PFSK-1 (cell line): Measurements from ENCODE around the gene GABRQ.

ENCODE experiments used
- FOXP2 ChIP-seq: optimal IDR thresholded peaks from 2 replicates; pipeline ENCODE3; 2011; ENCODE audit warnings: borderline replicate concordance, control low read depth, inconsistent platforms; ENCODE audit not compliant: insufficient read depth; ENCODE audit errors: extremely low read length, extremely low read depth
- POLR2AphosphoS5 ChIP-seq: IDR thresholded peaks from 2 replicates; pipeline ENCODE4 v1.6.1; 2012; ENCODE audit warnings: low read depth, mild to moderate bottlenecking, control low read depth, low read length, moderate library complexity
- REST ChIP-seq, 2 experiments: IDR thresholded peaks; 2 replicates each; pipeline versions ENCODE4 v1.6.1 to v1.8.0; 2011 to 2012; ENCODE audit warnings: low read depth in 2 of 2, low read length in 2 of 2, control low read depth in 1 of 2, inconsistent platforms in 1 of 2, mild to moderate bottlenecking in 1 of 2, moderate library complexity in 1 of 2; ENCODE audit not compliant: insufficient read depth in 1 of 2
- SIN3A ChIP-seq: IDR thresholded peaks from 2 replicates; pipeline ENCODE4 v1.6.1; 2012; ENCODE audit warnings: mild to moderate bottlenecking, low read length, moderate library complexity, borderline replicate concordance; ENCODE audit not compliant: insufficient read depth
- TAF1 ChIP-seq: IDR thresholded peaks from 2 replicates; pipeline ENCODE4 v1.6.1; 2012; ENCODE audit warnings: low read length, control low read depth, borderline replicate concordance; ENCODE audit not compliant: insufficient read depth

GABRQ gene

DNA sequence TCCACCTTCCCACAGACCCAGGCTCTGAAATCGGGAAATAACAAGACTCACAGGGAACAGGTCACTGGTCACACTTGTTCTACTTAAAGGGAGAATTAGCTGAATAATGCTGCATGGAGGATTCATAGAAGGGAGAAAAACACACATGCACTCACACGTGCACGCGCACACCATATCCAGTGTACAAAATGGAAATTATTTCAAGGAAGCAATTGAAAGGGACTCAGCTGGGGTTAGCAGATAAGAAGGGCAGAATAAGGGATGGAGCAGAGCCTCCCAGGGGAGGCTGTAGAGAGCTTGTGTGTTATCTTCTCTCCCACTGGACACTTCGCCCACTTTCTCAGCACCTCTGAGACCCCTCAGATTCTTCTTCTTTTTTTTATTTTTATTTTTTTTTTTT is 10.3 kb downstream of the GABRQ start:
- TF ChIP-seq TAF1 (no peak), REST (IDR thresholded peaks at IDR 0.05; ENCODE audit: insufficient read depth in 1 of 2, low read depth in 2 of 2, low read length in 2 of 2) (no peak), SIN3A (no peak)

DNA sequence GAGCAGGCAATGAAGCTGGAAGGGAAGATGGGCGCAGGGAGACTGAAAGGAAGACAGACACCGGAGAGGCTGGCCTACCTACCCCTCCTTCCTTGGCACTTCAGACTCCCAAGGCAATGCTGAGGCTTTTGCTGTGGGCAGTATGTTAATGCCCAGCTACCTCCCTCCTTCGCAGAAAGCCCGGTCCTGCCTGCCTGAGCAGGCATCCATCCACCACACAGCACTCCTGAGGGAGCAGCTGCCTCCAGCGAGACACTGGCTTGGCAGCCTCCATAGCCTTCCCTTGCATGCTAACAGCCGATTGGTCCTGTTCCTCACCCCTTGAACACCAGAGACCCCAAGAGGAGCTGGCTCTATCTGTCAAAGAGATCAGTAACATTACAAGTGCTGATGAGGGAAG is 14.4 kb downstream of the GABRQ start:
- TF ChIP-seq SIN3A (no peak), FOXP2 (no peak), POLR2AphosphoS5 (no peak), REST (IDR thresholded peaks at IDR 0.05; ENCODE audit: insufficient read depth in 1 of 2, low read depth in 2 of 2, low read length in 2 of 2) (no peak), TAF1 (no peak)

- no peak for TF ChIP-seq POLR2AphosphoS5
- TF ChIP-seq FOXP2: no peak
- TF ChIP-seq SIN3A: no peak
- no peak for TF ChIP-seq REST (IDR thresholded peaks at IDR 0.05; ENCODE audit: insufficient read depth in 1 of 2, low read depth in 2 of 2, low read length in 2 of 2)
- TF ChIP-seq TAF1: no peak
Observed at GRCh38 chrX:152652467-152652866, 14.8 kb downstream of the GABRQ start.

DNA sequence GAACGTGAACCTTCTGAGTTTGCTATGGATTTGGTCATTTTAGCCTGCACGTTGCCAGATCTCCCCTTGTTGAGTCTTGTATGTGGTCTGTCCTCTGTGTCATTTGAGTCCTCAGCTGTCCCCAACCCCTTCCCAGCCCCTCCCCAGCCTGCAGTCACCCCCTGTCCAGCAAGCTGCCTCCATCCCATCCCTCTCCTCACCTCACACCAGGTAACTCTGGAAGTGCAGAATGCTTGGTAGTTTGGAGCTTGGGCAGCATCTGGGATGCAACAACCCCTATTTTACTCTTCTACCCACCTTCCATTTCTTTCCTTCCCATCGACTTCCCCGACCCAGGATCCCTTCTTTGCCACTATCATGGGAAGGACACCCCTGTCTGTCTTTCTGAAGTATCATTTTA is 18.4 kb downstream of the GABRQ start:
- TF ChIP-seq POLR2AphosphoS5: no peak
- no peak for TF ChIP-seq SIN3A
- no peak for TF ChIP-seq FOXP2
- no peak for TF ChIP-seq REST (IDR thresholded peaks at IDR 0.05; ENCODE audit: insufficient read depth in 1 of 2, low read depth in 2 of 2, low read length in 2 of 2)
- TF ChIP-seq TAF1: no peak

GRCh38 chrX:152656890-152657289 is 19.2 kb downstream of the GABRQ start:
- TF ChIP-seq TAF1 (no peak), FOXP2 (no peak), REST (IDR thresholded peaks at IDR 0.05; ENCODE audit: insufficient read depth in 1 of 2, low read depth in 2 of 2, low read length in 2 of 2) (no peak), POLR2AphosphoS5 (no peak), SIN3A (no peak)
